Esophagus muscularis mucosa (tissue), 4 donors: ENCODE measurements around the gene STK32B.

ENCODE experiments used
- EP300 ChIP-seq: sonication (generic); formaldehyde crosslinking; IDR thresholded peaks from one replicate; pipeline ENCODE4 v1.6.1; 2017; ENCODE audit warnings: antibody characterized with exemption
- POLR2A ChIP-seq: fragments of 450-650 bp; IDR thresholded peaks from one replicate; pipeline ENCODE4 v1.6.1; 2017; ENCODE audit warnings: antibody characterized with exemption, moderate library complexity, mild to moderate bottlenecking, low read depth
- POLR2AphosphoS5 ChIP-seq, 2 donors: sonication (generic); formaldehyde crosslinking; IDR thresholded peaks; one replicate each; pipeline ENCODE4 v1.6.1; 2017; ENCODE audit warnings: antibody characterized with exemption in 2 of 2
- TF ChIP-seq, protein P1 (sequence below), 3 experiments: fragments of 200-600 bp in 2 of 3; fragments of 450-650 bp in 1 of 3; sonication (generic) in 2 of 3; IDR thresholded peaks; one replicate each; pipeline ENCODE4 v1.5.1; 2017 to 2019; ENCODE audit warnings: antibody characterized with exemption in 3 of 3, mild to moderate bottlenecking in 2 of 3, moderate library complexity in 1 of 3

DNA sequence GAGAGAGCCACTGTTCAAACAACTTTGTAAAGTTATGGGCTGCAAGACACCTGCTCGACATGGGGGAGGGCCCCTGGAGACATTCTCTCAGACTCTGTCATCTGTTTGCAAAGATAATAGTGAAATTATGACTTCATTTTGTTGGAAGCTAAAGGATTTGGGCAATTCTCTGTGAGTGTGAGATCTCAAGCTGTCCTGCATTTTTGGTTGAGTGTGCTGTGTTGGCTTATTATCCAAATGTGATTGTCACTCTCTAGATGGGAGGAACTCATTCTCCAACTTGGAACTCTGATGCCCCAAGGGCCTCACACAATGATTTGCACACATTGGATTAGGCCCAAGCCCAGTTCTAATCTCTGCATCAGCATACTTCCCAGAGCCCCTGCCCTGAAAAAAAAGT lies 63.7 kb downstream of the STK32B start:
- TF ChIP-seq EP300 (no peak), POLR2AphosphoS5 (IDR thresholded peaks at IDR 0.05) (no peak), POLR2A (no peak)
- TF ChIP-seq, protein P1, sequence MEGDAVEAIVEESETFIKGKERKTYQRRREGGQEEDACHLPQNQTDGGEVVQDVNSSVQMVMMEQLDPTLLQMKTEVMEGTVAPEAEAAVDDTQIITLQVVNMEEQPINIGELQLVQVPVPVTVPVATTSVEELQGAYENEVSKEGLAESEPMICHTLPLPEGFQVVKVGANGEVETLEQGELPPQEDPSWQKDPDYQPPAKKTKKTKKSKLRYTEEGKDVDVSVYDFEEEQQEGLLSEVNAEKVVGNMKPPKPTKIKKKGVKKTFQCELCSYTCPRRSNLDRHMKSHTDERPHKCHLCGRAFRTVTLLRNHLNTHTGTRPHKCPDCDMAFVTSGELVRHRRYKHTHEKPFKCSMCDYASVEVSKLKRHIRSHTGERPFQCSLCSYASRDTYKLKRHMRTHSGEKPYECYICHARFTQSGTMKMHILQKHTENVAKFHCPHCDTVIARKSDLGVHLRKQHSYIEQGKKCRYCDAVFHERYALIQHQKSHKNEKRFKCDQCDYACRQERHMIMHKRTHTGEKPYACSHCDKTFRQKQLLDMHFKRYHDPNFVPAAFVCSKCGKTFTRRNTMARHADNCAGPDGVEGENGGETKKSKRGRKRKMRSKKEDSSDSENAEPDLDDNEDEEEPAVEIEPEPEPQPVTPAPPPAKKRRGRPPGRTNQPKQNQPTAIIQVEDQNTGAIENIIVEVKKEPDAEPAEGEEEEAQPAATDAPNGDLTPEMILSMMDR (IDR thresholded peaks at IDR 0.05) = no peak
